Measurements from ENCODE around the gene ETV1.

ETV1 gene

DNA sequence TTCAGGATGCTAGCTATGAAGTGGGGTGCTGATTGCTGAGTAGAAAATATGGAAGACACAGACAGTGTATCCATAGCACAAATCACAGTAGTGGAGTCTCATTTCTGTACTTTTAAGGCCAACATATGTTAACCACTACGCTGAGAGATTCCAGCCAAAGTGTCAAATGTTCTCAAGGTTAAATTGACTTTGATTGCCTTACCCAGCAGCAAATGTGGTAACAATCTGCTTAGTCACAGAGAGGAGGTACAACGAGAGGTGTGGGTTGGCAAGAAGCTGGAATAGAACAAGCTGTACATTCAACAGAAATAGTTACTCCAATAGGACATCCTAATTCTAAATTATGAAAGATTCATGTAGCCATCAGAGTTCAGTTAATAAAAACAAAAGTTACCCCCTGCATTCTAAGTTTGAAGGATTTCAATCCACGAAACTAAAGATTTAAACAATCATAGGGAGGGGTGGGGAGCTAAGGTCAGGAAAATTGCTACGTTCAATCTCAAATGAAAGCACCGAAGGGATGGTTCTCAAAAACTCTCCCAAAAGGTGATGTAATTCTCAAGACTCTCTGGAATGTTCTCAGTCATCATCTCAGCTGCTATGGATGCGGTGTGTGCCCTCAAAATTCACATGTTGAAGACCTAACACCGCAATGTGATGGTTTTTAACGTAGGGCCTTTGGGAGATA, 137.0 kb downstream of the ETV1 start:
- Histone ChIP-seq H3K27me3 (ENCODE audit: insufficient read depth, poor library complexity, severe bottlenecking) (peaks cover 3% of the 10 kb centered on the region), H3K27ac (replicated peaks) (no peak overlapping the region), H3K4me3 (replicated peaks; ENCODE audit: insufficient read depth, low read length) (no peak overlapping the region)
- DNase-seq (ENCODE audit: low read depth in 1 of 2, low spot score in 1 of 2): no peak
- TF ChIP-seq SPI1 (IDR thresholded peaks at IDR 0.05; ENCODE audit: borderline replicate concordance, low read depth) (no peak), POLR2AphosphoS5 (IDR thresholded peaks at IDR 0.05; ENCODE audit: low read depth) (no peak), GABPA (IDR thresholded peaks at IDR 0.05; ENCODE audit: low read depth) (no peak)
- TF ChIP-seq, protein P1, sequence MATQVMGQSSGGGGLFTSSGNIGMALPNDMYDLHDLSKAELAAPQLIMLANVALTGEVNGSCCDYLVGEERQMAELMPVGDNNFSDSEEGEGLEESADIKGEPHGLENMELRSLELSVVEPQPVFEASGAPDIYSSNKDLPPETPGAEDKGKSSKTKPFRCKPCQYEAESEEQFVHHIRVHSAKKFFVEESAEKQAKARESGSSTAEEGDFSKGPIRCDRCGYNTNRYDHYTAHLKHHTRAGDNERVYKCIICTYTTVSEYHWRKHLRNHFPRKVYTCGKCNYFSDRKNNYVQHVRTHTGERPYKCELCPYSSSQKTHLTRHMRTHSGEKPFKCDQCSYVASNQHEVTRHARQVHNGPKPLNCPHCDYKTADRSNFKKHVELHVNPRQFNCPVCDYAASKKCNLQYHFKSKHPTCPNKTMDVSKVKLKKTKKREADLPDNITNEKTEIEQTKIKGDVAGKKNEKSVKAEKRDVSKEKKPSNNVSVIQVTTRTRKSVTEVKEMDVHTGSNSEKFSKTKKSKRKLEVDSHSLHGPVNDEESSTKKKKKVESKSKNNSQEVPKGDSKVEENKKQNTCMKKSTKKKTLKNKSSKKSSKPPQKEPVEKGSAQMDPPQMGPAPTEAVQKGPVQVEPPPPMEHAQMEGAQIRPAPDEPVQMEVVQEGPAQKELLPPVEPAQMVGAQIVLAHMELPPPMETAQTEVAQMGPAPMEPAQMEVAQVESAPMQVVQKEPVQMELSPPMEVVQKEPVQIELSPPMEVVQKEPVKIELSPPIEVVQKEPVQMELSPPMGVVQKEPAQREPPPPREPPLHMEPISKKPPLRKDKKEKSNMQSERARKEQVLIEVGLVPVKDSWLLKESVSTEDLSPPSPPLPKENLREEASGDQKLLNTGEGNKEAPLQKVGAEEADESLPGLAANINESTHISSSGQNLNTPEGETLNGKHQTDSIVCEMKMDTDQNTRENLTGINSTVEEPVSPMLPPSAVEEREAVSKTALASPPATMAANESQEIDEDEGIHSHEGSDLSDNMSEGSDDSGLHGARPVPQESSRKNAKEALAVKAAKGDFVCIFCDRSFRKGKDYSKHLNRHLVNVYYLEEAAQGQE (IDR thresholded peaks at IDR 0.05; ENCODE audit: insufficient replicate concordance, low read depth): no peak
- TF ChIP-seq, protein P2, sequence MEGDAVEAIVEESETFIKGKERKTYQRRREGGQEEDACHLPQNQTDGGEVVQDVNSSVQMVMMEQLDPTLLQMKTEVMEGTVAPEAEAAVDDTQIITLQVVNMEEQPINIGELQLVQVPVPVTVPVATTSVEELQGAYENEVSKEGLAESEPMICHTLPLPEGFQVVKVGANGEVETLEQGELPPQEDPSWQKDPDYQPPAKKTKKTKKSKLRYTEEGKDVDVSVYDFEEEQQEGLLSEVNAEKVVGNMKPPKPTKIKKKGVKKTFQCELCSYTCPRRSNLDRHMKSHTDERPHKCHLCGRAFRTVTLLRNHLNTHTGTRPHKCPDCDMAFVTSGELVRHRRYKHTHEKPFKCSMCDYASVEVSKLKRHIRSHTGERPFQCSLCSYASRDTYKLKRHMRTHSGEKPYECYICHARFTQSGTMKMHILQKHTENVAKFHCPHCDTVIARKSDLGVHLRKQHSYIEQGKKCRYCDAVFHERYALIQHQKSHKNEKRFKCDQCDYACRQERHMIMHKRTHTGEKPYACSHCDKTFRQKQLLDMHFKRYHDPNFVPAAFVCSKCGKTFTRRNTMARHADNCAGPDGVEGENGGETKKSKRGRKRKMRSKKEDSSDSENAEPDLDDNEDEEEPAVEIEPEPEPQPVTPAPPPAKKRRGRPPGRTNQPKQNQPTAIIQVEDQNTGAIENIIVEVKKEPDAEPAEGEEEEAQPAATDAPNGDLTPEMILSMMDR (IDR thresholded peaks at IDR 0.05; ENCODE audit: insufficient read depth, low read length): no peak

DNA sequence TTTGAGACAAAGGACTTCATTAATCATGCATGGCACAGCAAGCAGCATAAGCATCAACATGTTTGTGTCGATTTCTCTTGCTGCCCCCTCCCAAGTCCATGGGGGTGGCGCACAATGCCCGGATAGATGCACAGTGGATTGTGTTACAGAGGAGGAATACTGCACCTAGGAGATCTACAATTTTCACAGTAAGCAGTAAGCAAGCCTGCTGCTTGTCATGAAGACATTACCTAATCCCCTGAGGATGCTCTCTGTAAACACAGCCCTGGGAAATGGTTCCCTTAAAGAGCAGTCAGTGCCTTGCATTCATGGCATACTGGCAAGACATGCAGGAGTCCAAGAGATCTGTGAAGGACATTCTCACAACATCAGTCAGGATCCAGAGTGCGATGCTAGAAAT, 137.7 kb downstream of the ETV1 start:
- DNase-seq (ENCODE audit: low read depth in 1 of 2, low spot score in 1 of 2): no peak
- no peak overlapping the region for H3K27ac ChIP-seq (replicated peaks)

DNA sequence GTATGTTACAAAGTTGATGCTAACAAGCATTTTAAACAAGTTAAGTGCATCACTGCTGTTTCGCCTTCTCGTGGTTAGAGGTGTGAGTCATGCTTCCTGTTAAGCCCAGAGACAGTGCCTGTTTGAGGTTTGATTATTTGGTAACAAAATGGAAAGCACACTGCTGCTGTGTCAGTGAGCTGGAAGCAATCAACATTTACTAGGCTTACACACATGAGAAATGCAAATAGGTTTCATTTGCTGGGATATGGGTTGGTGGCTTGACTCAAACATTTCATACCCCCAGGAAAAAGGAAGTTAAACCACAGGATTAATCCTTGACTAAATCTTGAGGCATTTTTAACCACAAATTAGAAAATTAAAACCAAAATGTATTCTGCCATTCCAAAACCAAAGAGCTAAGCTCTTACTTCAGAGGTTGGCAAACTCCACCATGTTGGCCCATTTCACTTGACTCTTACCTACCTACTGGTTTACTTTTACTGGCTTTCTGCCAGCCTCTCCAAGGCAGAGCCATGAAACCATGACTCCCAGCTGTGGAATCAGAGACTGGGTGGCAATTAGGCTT, 139.2 kb downstream of the ETV1 start:
- H3K27me3 ChIP-seq (ENCODE audit: insufficient read depth, poor library complexity, severe bottlenecking): peaks cover 3% of the 10 kb centered on the region
- TF ChIP-seq SPI1 (IDR thresholded peaks at IDR 0.05; ENCODE audit: borderline replicate concordance, low read depth) (no peak), POLR2AphosphoS5 (IDR thresholded peaks at IDR 0.05; ENCODE audit: low read depth) (peak; percentile 86), GABPA (IDR thresholded peaks at IDR 0.05; ENCODE audit: low read depth) (peak; percentile 12; the same call in 1 of the 2 replicates)
- TF ChIP-seq, protein P2 (IDR thresholded peaks at IDR 0.05; ENCODE audit: insufficient read depth, low read length): no peak
- TF ChIP-seq, protein P1 (IDR thresholded peaks at IDR 0.05; ENCODE audit: insufficient replicate concordance, low read depth): no peak
- H3K4me3 ChIP-seq (replicated peaks; ENCODE audit: insufficient read depth, low read length): no peak overlapping the region
- no peak overlapping the region for H3K27ac ChIP-seq (replicated peaks)
- DNase-seq (ENCODE audit: low read depth in 1 of 2, low spot score in 1 of 2): peak; percentile 77 to 84

More for the DNA sequence above, 137.7 kb downstream of the ETV1 start:
- TF ChIP-seq, protein P2 (IDR thresholded peaks at IDR 0.05; ENCODE audit: insufficient read depth, low read length): no peak
- no peak for TF ChIP-seq SPI1 (IDR thresholded peaks at IDR 0.05; ENCODE audit: borderline replicate concordance, low read depth)
- no peak for TF ChIP-seq GABPA (IDR thresholded peaks at IDR 0.05; ENCODE audit: low read depth)
- TF ChIP-seq, protein P1 (IDR thresholded peaks at IDR 0.05; ENCODE audit: insufficient replicate concordance, low read depth): no peak
- TF ChIP-seq POLR2AphosphoS5 (IDR thresholded peaks at IDR 0.05; ENCODE audit: low read depth): no peak
- H3K4me3 ChIP-seq (replicated peaks; ENCODE audit: insufficient read depth, low read length): no peak overlapping the region
- peaks cover 3% of the 10 kb centered on the region for H3K27me3 ChIP-seq (ENCODE audit: insufficient read depth, poor library complexity, severe bottlenecking)
